ENCODE data around the gene RASSF5.

The RASSF5 gene

GRCh38 chr1:206637605-206638004, 130.3 kb downstream of the RASSF5 start:
- Histone ChIP-seq H3K4me1 (ENCODE audit: control insufficient read depth, insufficient read depth, low read length, poor library complexity, severe bottlenecking) (peaks cover 15% of the 10 kb centered on the region), H3K27me3 (replicated peaks; ENCODE audit: control insufficient read depth, insufficient read depth, low read length, poor library complexity, severe bottlenecking) (no peaks in the 10 kb centered on the region), H3K36me3 (ENCODE audit: control insufficient read depth, insufficient read depth, low read length) (no peaks in the 10 kb centered on the region), H3K9me3 (ENCODE audit: control insufficient read depth, low read length) (no peaks in the 10 kb centered on the region), H3K4me3 (ENCODE audit: insufficient read depth, low read depth, low read length, poor library complexity, severe bottlenecking) (no peak overlapping the region), H3K27ac (ENCODE audit: insufficient read depth, low read length, poor library complexity, severe bottlenecking) (no peak overlapping the region)
- no peak for DNase-seq

All from effector memory CD4-positive, alpha-beta T cell (primary cell).